SK-N-SH treated with all-trans-retinoic acid at 6 μM for 48 hours (cell line): ENCODE measurements around the gene GGT7.

Source experiments
- ATAC-seq: fragments of 200-7000 bp; cut with Tn5 transposase; 3 replicates; pipeline ENCODE4 v1.9.1; 2020; ENCODE audit warnings: mild to moderate bottlenecking, moderate library complexity
- ARNTL ChIP-seq: fragments of 450-650 bp; formaldehyde crosslinking; IDR thresholded peaks from 2 replicates; pipeline ENCODE4 v1.5.0; 2020; ENCODE audit warnings: low read depth, mild to moderate bottlenecking, moderate library complexity, borderline replicate concordance
- BACH2 ChIP-seq: fragments of 250-450 bp; sonication (Bioruptor Pico); IDR thresholded peaks from 2 replicates; pipeline ENCODE4 v1.9.0; 2021; ENCODE audit warnings: mild to moderate bottlenecking, borderline replicate concordance
- CSDC2 ChIP-seq: fragments of 250-450 bp; sonication (Bioruptor Pico); IDR thresholded peaks from 2 replicates; pipeline ENCODE4 v1.5.0; 2020; ENCODE audit warnings: mild to moderate bottlenecking, moderate library complexity
- ESRRG ChIP-seq: fragments of 250-450 bp; sonication (Bioruptor Pico); IDR thresholded peaks from 2 replicates; pipeline ENCODE4 v1.6.1; 2021; ENCODE audit warnings: mild to moderate bottlenecking
- GLIS3 ChIP-seq: fragments of 250-450 bp; sonication (Bioruptor Pico); IDR thresholded peaks from 2 replicates; pipeline ENCODE4 v1.5.0; 2020; ENCODE audit warnings: mild to moderate bottlenecking, moderate library complexity
- PATZ1 ChIP-seq: fragments of 250-450 bp; sonication (Bioruptor Pico); IDR thresholded peaks from 2 replicates; pipeline ENCODE4 v1.8.0; 2020; ENCODE audit warnings: mild to moderate bottlenecking, moderate library complexity, borderline replicate concordance
- PPARA ChIP-seq: fragments of 250-450 bp; sonication (Bioruptor Pico); IDR thresholded peaks from 2 replicates; pipeline ENCODE4 v1.5.0; 2020; ENCODE audit warnings: mild to moderate bottlenecking, borderline replicate concordance
- RARB ChIP-seq: fragments of 250-450 bp; sonication (Bioruptor Pico); IDR thresholded peaks from 2 replicates; pipeline ENCODE4 v1.8.0; 2021; ENCODE audit warnings: mild to moderate bottlenecking, moderate library complexity
- SNAI2 ChIP-seq: fragments of 250-450 bp; sonication (Bioruptor Pico); IDR thresholded peaks from 2 replicates; pipeline ENCODE4 v1.5.0; 2020; ENCODE audit warnings: mild to moderate bottlenecking, moderate library complexity
- TCF4 ChIP-seq: fragments of 250-450 bp; sonication (Bioruptor Pico); IDR thresholded peaks from 2 replicates; pipeline ENCODE4 v1.8.0; 2021; ENCODE audit warnings: mild to moderate bottlenecking, moderate library complexity, borderline replicate concordance
- TOX ChIP-seq: fragments of 250-450 bp; sonication (Bioruptor Pico); IDR thresholded peaks from 2 replicates; pipeline ENCODE4 v1.8.0; 2021; ENCODE audit warnings: mild to moderate bottlenecking, moderate library complexity, borderline replicate concordance
- TSHZ2 ChIP-seq: fragments of 250-450 bp; sonication (Bioruptor Pico); IDR thresholded peaks from 2 replicates; pipeline ENCODE4 v1.5.0; 2020; ENCODE audit warnings: mild to moderate bottlenecking, moderate library complexity
- ZC3H10 ChIP-seq: fragments of 250-450 bp; sonication (Bioruptor Pico); IDR thresholded peaks from 2 replicates; pipeline ENCODE4 v1.5.1; 2021; ENCODE audit warnings: mild to moderate bottlenecking, moderate library complexity
- ZFP3 ChIP-seq: fragments of 250-450 bp; sonication (Bioruptor Pico); IDR thresholded peaks from 2 replicates; pipeline ENCODE4 v1.5.0; 2020; ENCODE audit warnings: mild to moderate bottlenecking, moderate library complexity
- ZFP30 ChIP-seq: fragments of 450-650 bp; formaldehyde crosslinking; IDR thresholded peaks from 2 replicates; pipeline ENCODE4 v1.5.0; 2022; ENCODE audit warnings: mild to moderate bottlenecking, moderate library complexity
- ZNF70 ChIP-seq: fragments of 450-650 bp; formaldehyde crosslinking; IDR thresholded peaks from 2 replicates; pipeline ENCODE4 v1.5.0; 2020; ENCODE audit warnings: mild to moderate bottlenecking, moderate library complexity
- ZNF8 ChIP-seq: fragments of 450-650 bp; formaldehyde crosslinking; IDR thresholded peaks from 2 replicates; pipeline ENCODE4 v1.5.0; 2020; ENCODE audit warnings: mild to moderate bottlenecking, moderate library complexity
- TF ChIP-seq, protein P1 (sequence below): fragments of 250-450 bp; sonication (Bioruptor Pico); IDR thresholded peaks from 2 replicates; pipeline ENCODE4 v1.5.1; 2020; ENCODE audit warnings: low read depth, mild to moderate bottlenecking, moderate library complexity
- TF ChIP-seq, protein P2 (sequence below): fragments of 250-450 bp; sonication (Bioruptor Pico); IDR thresholded peaks from 2 replicates; pipeline ENCODE4 v1.8.0; 2021; ENCODE audit warnings: low read depth, mild to moderate bottlenecking, moderate library complexity, borderline replicate concordance

GGT7 gene

GRCh38 chr20:34859367-34859766, 13.3 kb downstream of the GGT7 start:
- ATAC-seq = no peak
- TF ChIP-seq CSDC2 (no peak), TCF4 (no peak), ZNF8 (CRISPR knock-in tag) (no peak), PPARA (CRISPR knock-in tag) (no peak), ZC3H10 (CRISPR knock-in tag) (no peak), ZFP30 (CRISPR knock-in tag) (no peak), ZFP3 (CRISPR knock-in tag) (no peak), TOX (CRISPR knock-in tag) (no peak), SNAI2 (CRISPR knock-in tag) (no peak), ZNF70 (CRISPR knock-in tag) (no peak), PATZ1 (no peak), ESRRG (CRISPR knock-in tag) (no peak), BACH2 (CRISPR knock-in tag) (no peak), TSHZ2 (no peak), ARNTL (CRISPR knock-in tag) (no peak), RARB (CRISPR knock-in tag) (no peak)
- TF ChIP-seq, protein P1, sequence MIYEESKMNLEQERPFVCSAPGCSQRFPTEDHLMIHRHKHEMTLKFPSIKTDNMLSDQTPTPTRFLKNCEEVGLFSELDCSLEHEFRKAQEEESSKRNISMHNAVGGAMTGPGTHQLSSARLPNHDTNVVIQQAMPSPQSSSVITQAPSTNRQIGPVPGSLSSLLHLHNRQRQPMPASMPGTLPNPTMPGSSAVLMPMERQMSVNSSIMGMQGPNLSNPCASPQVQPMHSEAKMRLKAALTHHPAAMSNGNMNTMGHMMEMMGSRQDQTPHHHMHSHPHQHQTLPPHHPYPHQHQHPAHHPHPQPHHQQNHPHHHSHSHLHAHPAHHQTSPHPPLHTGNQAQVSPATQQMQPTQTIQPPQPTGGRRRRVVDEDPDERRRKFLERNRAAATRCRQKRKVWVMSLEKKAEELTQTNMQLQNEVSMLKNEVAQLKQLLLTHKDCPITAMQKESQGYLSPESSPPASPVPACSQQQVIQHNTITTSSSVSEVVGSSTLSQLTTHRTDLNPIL (CRISPR knock-in tag) = no peak
- TF ChIP-seq, protein P2, sequence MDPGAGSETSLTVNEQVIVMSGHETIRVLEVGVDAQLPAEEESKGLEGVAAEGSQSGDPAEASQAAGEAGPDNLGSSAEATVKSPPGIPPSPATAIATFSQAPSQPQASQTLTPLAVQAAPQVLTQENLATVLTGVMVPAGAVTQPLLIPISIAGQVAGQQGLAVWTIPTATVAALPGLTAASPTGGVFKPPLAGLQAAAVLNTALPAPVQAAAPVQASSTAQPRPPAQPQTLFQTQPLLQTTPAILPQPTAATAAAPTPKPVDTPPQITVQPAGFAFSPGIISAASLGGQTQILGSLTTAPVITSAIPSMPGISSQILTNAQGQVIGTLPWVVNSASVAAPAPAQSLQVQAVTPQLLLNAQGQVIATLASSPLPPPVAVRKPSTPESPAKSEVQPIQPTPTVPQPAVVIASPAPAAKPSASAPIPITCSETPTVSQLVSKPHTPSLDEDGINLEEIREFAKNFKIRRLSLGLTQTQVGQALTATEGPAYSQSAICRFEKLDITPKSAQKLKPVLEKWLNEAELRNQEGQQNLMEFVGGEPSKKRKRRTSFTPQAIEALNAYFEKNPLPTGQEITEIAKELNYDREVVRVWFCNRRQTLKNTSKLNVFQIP (CRISPR knock-in tag) = no peak

DNA sequence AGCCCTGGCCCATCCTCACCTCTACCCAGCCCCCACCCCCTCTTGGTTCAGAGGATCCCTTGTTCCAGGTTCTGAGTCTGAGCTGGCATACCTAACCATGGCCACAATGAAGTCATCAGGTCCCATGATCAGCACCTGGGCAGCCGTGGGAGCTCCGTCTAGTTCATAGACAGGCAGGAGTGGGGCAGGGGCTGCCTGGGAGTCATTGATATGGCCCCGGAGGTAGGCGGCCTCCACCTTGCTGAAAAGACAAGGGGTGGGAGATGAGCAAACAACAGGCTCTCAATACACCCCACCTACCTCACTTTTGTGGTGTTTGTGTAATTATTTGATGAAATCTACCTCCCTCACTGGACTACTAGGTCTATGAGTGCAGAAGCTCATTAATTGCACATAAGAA, 20.4 kb downstream of the GGT7 start:
- no peak for TF ChIP-seq ZNF8 (CRISPR knock-in tag)
- TF ChIP-seq BACH2 (CRISPR knock-in tag) = no peak
- no peak for TF ChIP-seq RARB (CRISPR knock-in tag)
- no peak for TF ChIP-seq ARNTL (CRISPR knock-in tag)
- TF ChIP-seq SNAI2 (CRISPR knock-in tag) = no peak
- TF ChIP-seq ZNF70 (CRISPR knock-in tag) = no peak
- TF ChIP-seq, protein P2 (CRISPR knock-in tag) = no peak
- no peak for TF ChIP-seq ZFP30 (CRISPR knock-in tag)
- no peak for TF ChIP-seq GLIS3 (CRISPR knock-in tag)
- no peak for TF ChIP-seq PPARA (CRISPR knock-in tag)
- TF ChIP-seq TOX (CRISPR knock-in tag) = no peak
- TF ChIP-seq, protein P1 (CRISPR knock-in tag) = no peak
- no peak for TF ChIP-seq PATZ1
- ATAC-seq = no peak
